ENCODE results near the gene MRPL58. TPM values are rescaled to one million over a fixed set of nuclear protein-coding genes. Genes with fewer than 3 reads are reported as not detected.

MRPL58 gene
- total and polyA plus RNA-seq, 2 donors (not counting 1 experiment from before 2014, with no cell fraction given), result 20.8 to 21.6 TPM

GRCh38 chr17:74971842-74972106, 40.7 kb upstream of the MRPL58 start:
- peak overlapping the region; percentile 84 for H2AFZ ChIP-seq (ENCODE audit: insufficient read depth, low read depth, low read length, poor library complexity, severe bottlenecking)
- no peak for TF ChIP-seq EZH2 (IDR thresholded peaks at IDR 0.05; ENCODE audit: borderline replicate concordance, insufficient read depth, low read depth, low read length, poor library complexity, severe bottlenecking)
- TF ChIP-seq, protein P1, sequence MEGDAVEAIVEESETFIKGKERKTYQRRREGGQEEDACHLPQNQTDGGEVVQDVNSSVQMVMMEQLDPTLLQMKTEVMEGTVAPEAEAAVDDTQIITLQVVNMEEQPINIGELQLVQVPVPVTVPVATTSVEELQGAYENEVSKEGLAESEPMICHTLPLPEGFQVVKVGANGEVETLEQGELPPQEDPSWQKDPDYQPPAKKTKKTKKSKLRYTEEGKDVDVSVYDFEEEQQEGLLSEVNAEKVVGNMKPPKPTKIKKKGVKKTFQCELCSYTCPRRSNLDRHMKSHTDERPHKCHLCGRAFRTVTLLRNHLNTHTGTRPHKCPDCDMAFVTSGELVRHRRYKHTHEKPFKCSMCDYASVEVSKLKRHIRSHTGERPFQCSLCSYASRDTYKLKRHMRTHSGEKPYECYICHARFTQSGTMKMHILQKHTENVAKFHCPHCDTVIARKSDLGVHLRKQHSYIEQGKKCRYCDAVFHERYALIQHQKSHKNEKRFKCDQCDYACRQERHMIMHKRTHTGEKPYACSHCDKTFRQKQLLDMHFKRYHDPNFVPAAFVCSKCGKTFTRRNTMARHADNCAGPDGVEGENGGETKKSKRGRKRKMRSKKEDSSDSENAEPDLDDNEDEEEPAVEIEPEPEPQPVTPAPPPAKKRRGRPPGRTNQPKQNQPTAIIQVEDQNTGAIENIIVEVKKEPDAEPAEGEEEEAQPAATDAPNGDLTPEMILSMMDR (IDR thresholded peaks at IDR 0.05), result no peak
- peaks cover 0 to 48% (median 12%) of the 10 kb centered on the region in 4 experiments for H3K27me3 ChIP-seq (replicated peaks in 1 of 4; ENCODE audit: control extremely low read depth in 1 of 4, control insufficient read depth in 3 of 4, insufficient read depth in 4 of 4, low read length in 3 of 4)
- POLR2A ChIA-PET, result interaction anchor here (0.6 to 0.9 kb wide), 3 partner anchors 40 to 923 kb away, joined by 3 to 4 read pairs (median 3); no protein-coding TSS in a partner anchor
- no peak overlapping the region for H3K27ac Mint-ChIP-seq
- no peak overlapping the region for H3K9ac ChIP-seq (ENCODE audit: low read length)
- intact Hi-C loops (cut with micrococcal nuclease), result loop anchor here (1.0 kb wide), 2 partner anchors 16 to 41 kb away; partner anchors contain the start of genes CDR2L and MRPL58
- H3K36me3 ChIP-seq (replicated peaks in 1 of 2; ENCODE audit: control extremely low read depth in 1 of 2, control insufficient read depth in 1 of 2, extremely low read depth in 1 of 2, insufficient read depth in 2 of 2, low read length in 1 of 2), result no peaks in the 10 kb centered on the region
- no peaks in the 10 kb centered on the region for H3K9me3 Mint-ChIP-seq (ENCODE audit: insufficient read depth)
- H3K4me3 Mint-ChIP-seq, result peak overlapping the region; percentile 71
- no peaks in the 10 kb centered on the region for H4K20me1 ChIP-seq (ENCODE audit: control insufficient read depth, insufficient read depth, low read length, poor library complexity, severe bottlenecking)
- H3K4me3 ChIP-seq (ENCODE audit: control extremely low read depth in 1 of 5, extremely low read depth in 1 of 5, insufficient read depth in 1 of 5, low read depth in 2 of 5, low read length in 4 of 5), result peak overlapping the region in 1 of 5 experiments; percentile 66
- CTCF ChIA-PET, result interaction anchor here (1.0 to 7.7 kb wide), 6 partner anchors 10 to 229 kb away, joined by 3 to 67 read pairs (median 11); partner anchors contain the start of gene MRPL58
- H3K4me1 Mint-ChIP-seq, result peaks cover 9% of the 10 kb centered on the region
- ATAC-seq (ENCODE audit: low read depth) (no peak), DNase-seq (no peak)
- no peak overlapping the region for H3K27ac ChIP-seq (ENCODE audit: low read length in 2 of 2)
- 41% methylated on average over 9 of the region's 9 CpGs for WGBS (ENCODE audit: insufficient coverage)
- H3K27me3 Mint-ChIP-seq, result peaks cover 24% of the 10 kb centered on the region
- peak overlapping the region; percentile 92 for H3K4me2 ChIP-seq (replicated peaks; ENCODE audit: low read depth, low read length, poor library complexity, severe bottlenecking)
- H3K4me1 ChIP-seq (ENCODE audit: control insufficient read depth in 2 of 2, insufficient read depth in 2 of 2, low read length in 2 of 2), result peaks cover 13 to 16% of the 10 kb centered on the region in 2 donors
- no peaks in the 10 kb centered on the region for H3K79me2 ChIP-seq (ENCODE audit: control insufficient read depth, insufficient read depth, low read length)
- peaks cover 0 to 6% (median 0%) of the 10 kb centered on the region in 3 donors for H3K9me3 ChIP-seq (ENCODE audit: control extremely low read depth in 1 of 3, control insufficient read depth in 2 of 3, insufficient read depth in 1 of 3, low read length in 2 of 3)

Data from B cell (primary cell).